Measurements from ENCODE around the gene CDKN2D.

The CDKN2D gene

DNA sequence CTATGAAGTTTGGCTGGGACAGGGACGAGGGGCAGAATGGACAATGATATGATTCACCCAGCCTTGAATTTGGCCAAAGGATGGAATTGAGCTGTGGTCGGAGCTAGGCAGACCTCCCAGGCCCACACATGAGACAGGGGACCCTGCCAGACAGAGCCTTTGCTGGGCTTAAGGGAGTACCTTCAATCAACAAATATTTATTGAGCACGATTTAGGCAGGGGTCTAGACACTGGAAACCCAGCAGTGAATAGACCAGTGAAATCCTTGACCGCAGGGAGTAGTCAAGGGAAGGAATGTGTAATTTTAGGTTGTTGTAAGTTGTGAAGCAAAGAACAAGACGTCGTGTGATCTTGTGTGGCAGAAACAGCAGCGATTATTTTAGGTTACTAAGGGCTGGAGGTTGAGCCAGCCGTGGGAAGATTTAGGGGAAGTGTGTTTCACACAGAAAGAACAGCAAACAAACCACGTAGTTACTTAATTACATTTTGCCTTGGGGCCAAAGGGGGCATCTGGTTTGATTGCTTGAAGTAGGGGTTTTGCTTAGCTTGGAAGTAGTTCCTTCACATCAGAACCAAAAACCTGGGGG is 35.2 kb upstream of the CDKN2D start:
- H3K9me2 ChIP-seq (replicated peaks; ENCODE audit: insufficient read depth, low read length) = no peaks in the 10 kb centered on the region
- no peak overlapping the region for H2AFZ ChIP-seq (ENCODE audit: low read depth, low read length, severe bottlenecking)
- peak overlapping the region; percentile 91 for H3K4me3 ChIP-seq (ENCODE audit: insufficient read depth, low read length, poor library complexity, severe bottlenecking)
- peak overlapping the region; percentile 82 for H3K9ac ChIP-seq (ENCODE audit: low read length)
- peaks cover 16% of the 10 kb centered on the region for H3F3A ChIP-seq (ENCODE audit: insufficient read depth)
- H3K36me3 ChIP-seq (ENCODE audit: low read length) = no peaks in the 10 kb centered on the region
- H3K27me3 ChIP-seq (ENCODE audit: low read length) = no peaks in the 10 kb centered on the region
- H3K79me2 ChIP-seq (ENCODE audit: insufficient read depth, low read length) = peaks cover 4% of the 10 kb centered on the region; the same call in 1 of the 2 replicates
- H4K20me1 ChIP-seq (ENCODE audit: low read depth, low read length) = no peaks in the 10 kb centered on the region
- H3K9me3 ChIP-seq (ENCODE audit: insufficient read depth, low read length) = no peaks in the 10 kb centered on the region
- no peak for TF ChIP-seq EZH2phosphoT487 (conservative IDR thresholded peaks at IDR 0.05; ENCODE audit: low read length)
- TF ChIP-seq, protein P1, sequence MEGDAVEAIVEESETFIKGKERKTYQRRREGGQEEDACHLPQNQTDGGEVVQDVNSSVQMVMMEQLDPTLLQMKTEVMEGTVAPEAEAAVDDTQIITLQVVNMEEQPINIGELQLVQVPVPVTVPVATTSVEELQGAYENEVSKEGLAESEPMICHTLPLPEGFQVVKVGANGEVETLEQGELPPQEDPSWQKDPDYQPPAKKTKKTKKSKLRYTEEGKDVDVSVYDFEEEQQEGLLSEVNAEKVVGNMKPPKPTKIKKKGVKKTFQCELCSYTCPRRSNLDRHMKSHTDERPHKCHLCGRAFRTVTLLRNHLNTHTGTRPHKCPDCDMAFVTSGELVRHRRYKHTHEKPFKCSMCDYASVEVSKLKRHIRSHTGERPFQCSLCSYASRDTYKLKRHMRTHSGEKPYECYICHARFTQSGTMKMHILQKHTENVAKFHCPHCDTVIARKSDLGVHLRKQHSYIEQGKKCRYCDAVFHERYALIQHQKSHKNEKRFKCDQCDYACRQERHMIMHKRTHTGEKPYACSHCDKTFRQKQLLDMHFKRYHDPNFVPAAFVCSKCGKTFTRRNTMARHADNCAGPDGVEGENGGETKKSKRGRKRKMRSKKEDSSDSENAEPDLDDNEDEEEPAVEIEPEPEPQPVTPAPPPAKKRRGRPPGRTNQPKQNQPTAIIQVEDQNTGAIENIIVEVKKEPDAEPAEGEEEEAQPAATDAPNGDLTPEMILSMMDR (IDR thresholded peaks at IDR 0.05; ENCODE audit: insufficient read depth, low read length, poor library complexity, severe bottlenecking) = no peak
- H3K27ac ChIP-seq (ENCODE audit: low read depth, low read length) = peak overlapping the region; percentile 88
- H3K4me2 ChIP-seq (ENCODE audit: low read depth, low read length, poor library complexity, severe bottlenecking) = peak overlapping the region; percentile 74

- Histone ChIP-seq H3K36me3 (ENCODE audit: low read length) (no peaks in the 10 kb centered on the region), H3K9ac (ENCODE audit: low read length) (peak overlapping the region; percentile 82), H3K9me2 (replicated peaks; ENCODE audit: insufficient read depth, low read length) (no peaks in the 10 kb centered on the region), H3K27me3 (ENCODE audit: low read length) (no peaks in the 10 kb centered on the region), H3K27ac (ENCODE audit: low read depth, low read length) (peak overlapping the region; percentile 88), H3K9me3 (ENCODE audit: insufficient read depth, low read length) (no peaks in the 10 kb centered on the region), H3K4me3 (ENCODE audit: insufficient read depth, low read length, poor library complexity, severe bottlenecking) (peak overlapping the region; percentile 91), H3K79me2 (ENCODE audit: insufficient read depth, low read length) (peaks cover 4% of the 10 kb centered on the region; the same call in 1 of the 2 replicates), H3F3A (ENCODE audit: insufficient read depth) (peaks cover 16% of the 10 kb centered on the region), H3K4me2 (ENCODE audit: low read depth, low read length, poor library complexity, severe bottlenecking) (peak overlapping the region; percentile 74), H4K20me1 (ENCODE audit: low read depth, low read length) (no peaks in the 10 kb centered on the region), H2AFZ (ENCODE audit: low read depth, low read length, severe bottlenecking) (peak overlapping the region; percentile 44)
- TF ChIP-seq, protein P1 (IDR thresholded peaks at IDR 0.05; ENCODE audit: insufficient read depth, low read length, poor library complexity, severe bottlenecking) = no peak
- no peak for TF ChIP-seq EZH2phosphoT487 (conservative IDR thresholded peaks at IDR 0.05; ENCODE audit: low read length)
These were observed 34.5 kb upstream of the CDKN2D start for GRCh38 chr19:10603084-10603872.

DNA sequence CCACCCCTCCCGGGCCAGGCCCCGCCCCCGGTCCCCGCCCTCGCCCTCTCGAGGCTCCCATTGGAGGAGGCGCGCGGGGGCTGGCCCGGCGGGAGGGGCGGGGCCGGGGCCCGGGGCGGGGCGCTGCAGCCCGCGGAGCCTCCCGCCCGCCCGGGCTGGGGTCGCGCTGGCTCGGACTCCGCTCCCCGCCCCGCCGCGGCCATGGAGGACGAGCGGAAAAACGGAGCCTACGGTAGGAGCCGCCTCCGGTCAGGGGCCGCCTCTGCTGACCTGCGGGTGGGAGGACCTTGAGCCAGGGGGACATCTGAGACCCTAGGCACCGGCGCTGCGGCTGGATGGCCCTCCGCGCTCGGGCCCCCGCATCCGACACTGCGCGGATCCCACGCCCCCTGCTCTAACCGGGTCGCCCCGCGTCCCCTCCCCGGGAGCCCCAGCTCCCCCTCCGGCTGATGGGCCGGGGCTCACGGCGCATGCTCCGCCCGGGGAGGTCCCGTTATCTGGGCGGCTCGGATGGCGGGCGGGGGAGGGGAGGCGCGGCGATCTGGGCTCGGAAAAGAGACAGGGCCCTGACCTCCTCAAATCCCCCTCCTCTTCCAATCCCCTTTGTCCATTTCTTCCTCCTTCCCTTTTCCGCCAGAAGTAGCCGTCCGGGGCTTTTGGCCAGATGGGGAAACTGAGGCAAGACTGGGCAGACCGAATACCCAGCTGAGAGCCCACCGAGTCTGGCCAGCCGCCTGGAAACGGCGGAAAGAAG is 33.7 kb upstream of the CDKN2D start:
- Histone ChIP-seq H4K20me1 (ENCODE audit: low read depth, low read length) (no peaks in the 10 kb centered on the region), H3K4me3 (ENCODE audit: insufficient read depth, low read length, poor library complexity, severe bottlenecking) (peak overlapping the region; percentile 91), H3K27me3 (ENCODE audit: low read length) (no peaks in the 10 kb centered on the region), H3K36me3 (ENCODE audit: low read length) (no peaks in the 10 kb centered on the region), H3K9ac (ENCODE audit: low read length) (peak overlapping the region; percentile 82), H3K4me2 (ENCODE audit: low read depth, low read length, poor library complexity, severe bottlenecking) (peak overlapping the region; percentile 74), H3K79me2 (ENCODE audit: insufficient read depth, low read length) (peaks cover 4% of the 10 kb centered on the region; the same call in 1 of the 2 replicates), H3K9me2 (replicated peaks; ENCODE audit: insufficient read depth, low read length) (no peaks in the 10 kb centered on the region), H2AFZ (ENCODE audit: low read depth, low read length, severe bottlenecking) (peak overlapping the region; percentile 44), H3F3A (ENCODE audit: insufficient read depth) (peaks cover 16% of the 10 kb centered on the region), H3K27ac (ENCODE audit: low read depth, low read length) (peak overlapping the region; percentile 88), H3K9me3 (ENCODE audit: insufficient read depth, low read length) (no peaks in the 10 kb centered on the region)
- TF ChIP-seq, protein P1 (IDR thresholded peaks at IDR 0.05; ENCODE audit: insufficient read depth, low read length, poor library complexity, severe bottlenecking) = no peak
- no peak for TF ChIP-seq EZH2phosphoT487 (conservative IDR thresholded peaks at IDR 0.05; ENCODE audit: low read length)
